ENCODE measurements around the gene SMIM7. TPM values are rescaled to one million over a fixed set of nuclear protein-coding genes. Genes with fewer than 3 reads are reported as not detected.
A peak's percentile ranks its signal among the peaks of the same experiment; 100 is the strongest.

SMIM7 gene
- total and polyA plus RNA-seq, 7 donors = 65.2 to 110 (median 88.5) TPM

- WGBS, 2 donors = 81 to 89% methylated on average over 7 of the region's 7 CpGs
- H3K4me1 ChIP-seq = peaks cover 0 to 75% (median 44%) of the 10 kb centered on the region in 4 donors
- TF ChIP-seq POLR2A (IDR thresholded peaks at IDR 0.05) (no peak), EP300 (IDR thresholded peaks at IDR 0.05) (no peak), CTCF (IDR thresholded peaks at IDR 0.05) (no peak), POLR2AphosphoS5 (IDR thresholded peaks at IDR 0.05) (no peak)
- H3K9me3 ChIP-seq = no peaks in the 10 kb centered on the region
- no peaks in the 10 kb centered on the region for H3K27me3 ChIP-seq
- H3K4me3 ChIP-seq = no peak overlapping the region
- peak overlapping the region in 2 of 4 donors; percentile 32 to 43 for H3K27ac ChIP-seq
- DNase-seq = no peak
- H3K36me3 ChIP-seq = peaks cover 0 to 12% (median 0%) of the 10 kb centered on the region in 4 donors
- intact Hi-C loops (cut with DNase I) = no loop called here
Measured at GRCh38 chr19:16621165-16621800, 38.7 kb downstream of the SMIM7 start.

DNA sequence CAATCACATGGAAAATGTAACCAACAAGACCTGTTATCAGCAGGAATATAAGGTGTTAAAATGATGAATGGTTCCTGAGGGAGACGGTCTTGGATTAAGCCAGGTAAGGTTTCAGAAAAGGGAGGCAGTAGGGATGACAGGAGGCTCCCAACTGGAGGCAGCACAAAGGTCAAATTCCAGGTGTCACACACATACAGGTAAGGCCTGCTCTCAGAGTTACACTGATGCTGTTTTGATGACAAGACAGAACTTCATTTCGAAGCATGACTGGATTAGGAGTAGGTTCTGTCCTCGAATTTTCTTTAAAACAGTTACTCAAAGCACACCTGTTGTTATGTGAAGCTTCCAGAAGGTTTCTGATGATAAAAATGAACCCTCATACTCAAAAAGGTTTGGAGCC lies 39.4 kb downstream of the SMIM7 start:
- Histone ChIP-seq H3K27ac (peak overlapping the region in 2 of 4 donors; percentile 29 to 43), H3K36me3 (peaks cover 0 to 12% (median 0%) of the 10 kb centered on the region in 4 donors), H3K4me3 (no peak overlapping the region), H3K4me1 (peaks cover 0 to 68% (median 39%) of the 10 kb centered on the region in 4 donors), H3K27me3 (no peaks in the 10 kb centered on the region), H3K9me3 (no peaks in the 10 kb centered on the region)
- 54 to 80% methylated on average over 3 of the region's 3 CpGs for WGBS, 2 donors
- no peak for DNase-seq
- intact Hi-C loops (cut with DNase I) = no loop called here
- TF ChIP-seq POLR2A (IDR thresholded peaks at IDR 0.05) (no peak), POLR2AphosphoS5 (IDR thresholded peaks at IDR 0.05) (no peak), CTCF (IDR thresholded peaks at IDR 0.05) (no peak), EP300 (IDR thresholded peaks at IDR 0.05) (no peak)

DNA sequence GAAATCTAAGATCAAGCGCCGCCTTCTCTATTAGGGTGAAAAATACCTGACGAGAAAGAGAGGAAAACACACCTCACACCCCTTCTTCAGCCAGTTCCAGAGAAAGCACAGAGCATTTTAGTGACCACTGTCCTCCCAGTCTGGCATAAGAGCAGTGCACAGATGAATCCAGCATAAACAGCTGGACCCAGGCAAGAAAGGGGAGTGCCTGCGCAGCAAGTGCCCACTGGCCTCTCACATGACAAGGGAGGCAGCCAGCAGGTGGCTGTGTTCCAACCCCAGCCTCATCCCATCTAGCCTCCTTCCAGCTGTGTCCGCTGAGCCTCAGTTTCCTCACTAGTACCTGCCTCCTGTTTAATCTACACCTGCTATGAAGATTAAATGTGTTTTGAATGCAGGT lies 39.9 kb downstream of the SMIM7 start:
- Histone ChIP-seq H3K4me1 (peaks cover 0 to 63% (median 39%) of the 10 kb centered on the region in 4 donors), H3K27me3 (no peaks in the 10 kb centered on the region), H3K36me3 (peaks cover 0 to 12% (median 0%) of the 10 kb centered on the region in 4 donors), H3K27ac (peak overlapping the region in 3 of 4 donors; percentile 18 to 43 (median 29)), H3K4me3 (no peak overlapping the region), H3K9me3 (no peaks in the 10 kb centered on the region)
- 91 to 92% methylated on average over 5 of the region's 5 CpGs for whole genome bisulfite sequencing, 2 donors
- intact Hi-C loops (cut with DNase I) = no loop called here
- no peak for DNase-seq
- TF ChIP-seq EP300 (IDR thresholded peaks at IDR 0.05) = no peak
- no peak for TF ChIP-seq CTCF (IDR thresholded peaks at IDR 0.05)
- TF ChIP-seq POLR2A (IDR thresholded peaks at IDR 0.05) = no peak
- TF ChIP-seq POLR2AphosphoS5 (IDR thresholded peaks at IDR 0.05) = no peak

DNA sequence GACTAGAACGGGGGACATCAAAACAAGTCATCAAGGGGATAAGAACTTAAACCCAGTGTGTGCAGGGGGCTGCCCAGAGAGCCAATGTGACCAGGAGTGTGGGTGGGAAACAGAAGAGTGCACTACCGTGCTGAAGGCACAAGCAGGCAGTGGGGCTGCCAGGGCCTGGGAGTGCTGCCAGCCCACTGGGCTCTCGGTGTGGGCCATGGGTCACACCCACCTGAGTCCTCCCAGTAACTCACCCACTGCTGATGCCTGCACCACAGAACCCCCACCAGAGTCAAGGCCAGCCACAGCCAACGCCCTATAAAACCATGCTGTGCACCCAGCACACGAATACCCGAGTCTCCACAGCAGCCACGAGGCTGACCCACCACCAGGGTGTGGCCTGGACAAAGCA lies 40.5 kb downstream of the SMIM7 start:
- intact Hi-C loops (cut with DNase I) = no loop called here
- WGBS, 2 donors = 43 to 70% methylated on average over 7 of the region's 7 CpGs
- no peaks in the 10 kb centered on the region for H3K27me3 ChIP-seq
- no peak for TF ChIP-seq POLR2A (IDR thresholded peaks at IDR 0.05)
- no peak for TF ChIP-seq CTCF (IDR thresholded peaks at IDR 0.05)
- TF ChIP-seq POLR2AphosphoS5 (IDR thresholded peaks at IDR 0.05) = no peak
- no peak for TF ChIP-seq EP300 (IDR thresholded peaks at IDR 0.05)
- peak; percentile 73 for DNase-seq
- peak overlapping the region in 3 of 4 donors; percentile 18 to 43 (median 29) for H3K27ac ChIP-seq
- peaks cover 0 to 61% (median 38%) of the 10 kb centered on the region in 4 donors for H3K4me1 ChIP-seq
- peaks cover 0 to 7% (median 0%) of the 10 kb centered on the region in 4 donors for H3K36me3 ChIP-seq
- no peaks in the 10 kb centered on the region for H3K9me3 ChIP-seq
- no peak overlapping the region for H3K4me3 ChIP-seq

Measured in sigmoid colon (tissue), 7 donors.